Fibroblast of skin of back (primary cell): Measurements from ENCODE around the gene CDC34.

Source experiments
- DNase-seq: peaks from one replicate; pipeline ENCODE4 v3.0.0-alpha.2; 2013

The CDC34 gene

DNA sequence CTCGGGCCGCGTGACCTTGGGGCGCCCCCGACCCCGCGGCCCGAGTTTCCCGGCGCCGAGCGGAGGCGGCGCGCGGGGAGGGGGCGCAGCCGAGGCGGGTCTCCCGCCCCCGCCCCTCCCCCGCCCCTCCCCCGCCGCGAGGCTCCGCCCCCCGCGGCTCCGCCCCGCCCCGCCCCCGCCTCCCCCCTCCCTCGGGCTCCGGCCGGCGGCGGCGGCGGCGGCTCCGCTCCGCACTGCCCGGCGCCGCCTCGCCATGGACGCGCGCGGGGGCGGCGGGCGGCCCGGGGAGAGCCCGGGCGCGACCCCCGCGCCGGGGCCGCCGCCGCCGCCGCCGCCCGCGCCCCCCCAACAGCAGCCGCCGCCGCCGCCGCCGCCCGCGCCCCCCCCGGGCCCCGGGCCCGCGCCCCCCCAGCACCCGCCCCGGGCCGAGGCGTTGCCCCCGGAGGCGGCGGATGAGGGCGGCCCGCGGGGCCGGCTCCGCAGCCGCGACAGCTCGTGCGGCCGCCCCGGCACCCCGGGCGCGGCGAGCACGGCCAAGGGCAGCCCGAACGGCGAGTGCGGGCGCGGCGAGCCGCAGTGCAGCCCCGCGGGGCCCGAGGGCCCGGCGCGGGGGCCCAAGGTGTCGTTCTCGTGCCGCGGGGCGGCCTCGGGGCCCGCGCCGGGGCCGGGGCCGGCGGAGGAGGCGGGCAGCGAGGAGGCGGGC, 58.3 kb downstream of the CDC34 start, which contains the start of gene HCN2:
HCN2 (plus strand) TSS at position 189 of the 703 bp plus-strand sequence; CDS start at position 254, 65 bp downstream.
- DNase-seq, result no peak

DNA sequence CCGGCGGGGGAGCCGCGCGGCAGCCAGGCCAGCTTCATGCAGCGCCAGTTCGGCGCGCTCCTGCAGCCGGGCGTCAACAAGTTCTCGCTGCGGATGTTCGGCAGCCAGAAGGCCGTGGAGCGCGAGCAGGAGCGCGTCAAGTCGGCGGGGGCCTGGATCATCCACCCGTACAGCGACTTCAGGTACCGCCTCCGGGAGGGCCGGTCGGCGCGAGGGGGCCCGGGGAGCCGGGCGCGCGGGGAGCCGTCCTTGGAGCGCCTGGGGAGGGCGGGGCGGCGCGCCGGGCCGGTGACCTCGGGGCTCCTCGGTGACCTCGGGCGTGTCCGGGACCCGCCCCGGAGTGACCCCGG, 58.8 kb downstream of the CDC34 start:
- DNase-seq, result peak; percentile 44

GRCh38 chr19:590750-591098, 59.2 kb downstream of the CDC34 start:
- DNase-seq, result no peak

GRCh38 chr19:591099-591958, 59.8 kb downstream of the CDC34 start:
- DNase-seq, result peak; percentile 19
